ENCODE results near the gene MMP8.
A peak's percentile ranks its signal among the peaks of the same experiment; 100 is the strongest.

Gene MMP8

DNA sequence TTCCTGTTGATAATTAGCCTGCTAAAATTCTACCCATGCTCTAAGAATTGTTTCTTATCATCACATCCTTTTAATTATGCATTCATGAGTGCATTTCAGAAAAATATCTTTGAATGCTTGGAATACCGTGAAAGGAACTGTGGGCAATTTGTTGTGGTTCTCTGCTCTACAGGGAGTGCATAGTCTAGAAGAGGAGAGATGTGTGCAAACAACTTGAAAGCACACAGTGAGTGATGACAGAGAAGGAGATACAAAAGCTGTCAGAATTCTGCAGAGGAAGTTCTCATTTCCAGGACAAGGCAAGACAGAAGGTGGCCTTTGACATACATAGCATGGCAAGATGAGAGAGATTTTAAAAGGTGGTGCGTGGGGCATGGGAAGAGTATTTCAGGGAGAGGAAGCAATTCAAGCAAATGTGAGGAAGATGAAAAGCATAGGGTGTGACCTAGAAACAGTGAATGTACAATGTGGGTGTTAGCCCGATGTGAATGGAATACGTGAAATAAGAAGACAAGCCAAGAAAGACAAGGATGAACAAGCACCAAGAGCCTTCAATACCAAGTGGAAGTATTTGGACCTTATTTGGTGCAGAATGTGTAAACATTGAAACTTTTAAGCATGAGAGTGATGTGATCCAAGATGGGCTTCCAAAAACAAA lies 5.0 kb downstream of the MMP8 start:
- DNase-seq: no peak

DNA sequence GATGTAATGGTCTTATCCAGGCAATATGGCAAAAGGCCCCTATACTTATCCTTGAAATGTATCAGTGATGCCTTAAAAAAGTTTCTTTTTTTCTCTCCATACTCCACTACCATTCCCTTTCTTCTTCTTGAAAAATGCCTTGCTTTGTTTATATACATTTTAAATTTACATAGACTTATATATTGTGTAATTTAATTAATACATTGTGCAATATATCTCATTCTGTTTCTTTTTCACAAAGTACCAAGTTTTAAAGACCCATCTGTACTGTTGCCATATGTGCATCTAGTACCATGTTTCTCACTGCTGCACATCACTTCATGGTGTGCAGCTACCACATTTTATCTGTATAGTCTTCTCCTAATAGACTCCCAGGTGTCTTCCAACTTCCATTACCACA lies 7.5 kb downstream of the MMP8 start:
- DNase-seq: no peak

DNA sequence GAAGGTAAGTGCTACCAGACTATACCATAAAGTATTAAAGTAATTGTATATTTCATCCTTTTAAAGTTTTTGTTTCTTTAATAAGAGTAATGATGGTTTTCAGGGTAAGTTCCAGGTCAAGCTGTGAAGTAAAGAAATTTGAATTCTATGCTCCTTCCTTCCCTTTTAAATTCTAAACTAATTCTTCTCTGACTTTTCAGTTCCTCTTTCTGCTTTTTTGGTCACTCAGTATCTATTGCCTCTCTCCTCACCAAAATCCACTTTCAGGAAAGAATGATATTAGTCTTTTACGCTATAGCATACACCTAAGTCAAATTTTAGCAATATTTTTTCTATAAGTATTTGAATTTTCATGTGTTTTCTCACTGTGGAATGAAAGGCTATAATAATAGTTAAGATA lies 8.2 kb downstream of the MMP8 start:
- DNase-seq: no peak

DNA sequence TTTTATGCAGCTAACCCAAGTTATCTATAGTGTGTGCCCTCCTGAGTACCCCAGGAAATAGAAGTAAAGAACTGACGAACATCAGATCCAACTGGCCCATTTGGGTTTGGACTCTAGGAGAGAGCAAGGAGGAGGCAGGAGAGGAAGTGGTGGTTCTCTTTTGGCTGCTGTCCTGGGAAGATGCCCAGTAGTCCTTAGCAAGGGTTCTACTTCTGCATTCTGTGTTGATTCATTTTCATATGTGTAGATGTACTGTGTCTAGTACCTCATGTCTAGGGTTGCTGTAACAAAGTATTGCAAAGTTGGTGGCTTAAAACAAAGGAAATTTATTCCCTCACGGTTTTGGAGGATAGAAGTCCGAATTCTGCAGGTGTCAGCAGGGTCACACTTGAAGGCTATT lies 12.6 kb downstream of the MMP8 start:
- no peak for DNase-seq

DNA sequence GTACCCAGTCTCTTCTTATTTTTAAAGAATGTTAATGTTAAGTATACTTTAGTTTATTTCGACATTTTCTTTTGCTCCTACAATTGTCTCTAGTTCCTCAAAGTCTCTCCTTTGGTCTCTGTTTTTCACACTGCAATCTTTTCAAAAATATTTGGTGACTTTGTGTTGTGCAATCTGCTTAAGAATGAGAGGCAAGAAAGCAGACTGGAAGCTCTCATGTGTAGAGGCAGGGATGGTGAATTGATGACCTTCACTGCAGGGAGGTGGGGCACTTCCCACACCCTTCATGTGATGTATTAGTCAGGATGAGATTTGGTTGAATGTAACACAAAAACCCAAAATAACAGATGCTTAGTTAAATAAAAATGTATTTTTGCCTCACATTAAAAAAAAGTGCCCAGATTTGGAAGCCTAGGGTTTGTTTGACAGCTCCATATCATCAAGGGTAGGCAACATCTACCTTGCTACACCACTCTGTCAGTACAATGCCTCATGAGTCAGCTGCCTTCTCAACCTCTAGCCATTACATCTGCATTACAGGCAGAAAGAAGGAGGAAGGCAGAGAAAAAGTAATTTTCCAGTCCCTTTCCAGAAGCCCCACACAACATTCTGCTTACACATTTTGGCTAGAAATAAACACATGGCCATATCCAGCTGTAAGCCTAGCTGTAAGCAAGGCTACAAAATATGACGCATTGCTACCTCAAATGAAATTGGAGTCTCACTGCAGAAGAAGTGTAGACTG lies 15.4 kb downstream of the MMP8 start:
- DNase-seq: no peak

DNA sequence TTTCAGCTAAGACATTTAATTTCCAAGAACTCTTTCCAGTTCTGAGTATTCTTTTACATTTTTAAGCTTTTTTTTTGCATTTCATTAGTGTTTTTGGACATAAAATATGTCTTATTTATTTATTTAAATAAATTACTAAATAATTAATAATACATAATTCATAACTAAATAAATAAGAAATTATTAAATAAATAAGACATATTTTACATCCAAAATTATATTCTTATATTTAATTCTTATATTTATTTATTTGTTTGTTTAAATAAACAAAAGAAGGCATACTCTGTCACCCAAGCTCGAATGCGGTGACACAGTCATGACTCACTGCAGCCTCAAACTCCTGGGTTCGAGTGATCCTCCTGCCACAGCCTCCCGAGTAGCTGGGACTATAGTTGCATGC lies 16.1 kb downstream of the MMP8 start:
- DNase-seq: no peak

DNA sequence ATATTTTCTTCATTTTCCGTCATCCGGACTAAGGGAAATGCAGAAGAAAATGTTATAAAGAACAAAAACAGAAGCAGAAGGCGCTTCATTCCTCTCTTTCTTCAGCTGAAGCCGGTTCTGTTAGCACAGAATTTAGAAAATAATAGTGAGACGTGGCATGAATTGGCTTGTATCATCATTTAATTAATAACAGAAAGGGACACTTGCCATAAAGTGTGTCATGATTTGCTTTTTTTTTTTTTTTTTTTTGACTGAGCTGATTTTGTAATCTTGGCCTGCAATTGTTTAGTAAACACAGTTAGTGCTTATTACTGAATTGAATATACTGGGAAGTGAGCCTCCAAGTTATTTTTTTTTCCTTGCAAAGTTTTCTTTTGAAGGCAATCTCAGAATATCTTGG lies 19.1 kb downstream of the MMP8 start, which contains the start of gene MMP27:
MMP27 (minus strand) TSS at position 144 of the 400 bp plus-strand sequence; CDS start at position 89, 55 bp downstream.
- DNase-seq: no peak

DNA sequence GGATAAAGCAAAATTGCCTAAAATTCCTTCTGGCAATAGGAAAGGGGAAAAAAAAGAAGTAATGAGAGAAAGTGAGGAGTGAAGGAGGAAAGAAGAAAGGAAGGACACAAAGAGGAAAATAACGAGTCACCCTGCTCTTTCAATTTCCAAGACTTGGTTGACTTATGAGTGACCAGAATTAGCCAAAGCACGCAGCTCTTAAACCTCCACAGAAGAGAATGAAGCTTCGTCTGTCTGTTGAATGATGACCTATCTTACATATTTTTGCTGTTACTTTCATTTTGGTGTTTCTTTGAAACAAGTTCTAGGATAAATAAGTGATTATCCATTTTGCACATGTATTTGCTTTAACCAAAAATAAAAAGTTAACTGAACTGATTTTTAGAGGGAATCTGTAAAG lies 19.9 kb downstream of the MMP8 start:
- DNase-seq: no peak

DNA sequence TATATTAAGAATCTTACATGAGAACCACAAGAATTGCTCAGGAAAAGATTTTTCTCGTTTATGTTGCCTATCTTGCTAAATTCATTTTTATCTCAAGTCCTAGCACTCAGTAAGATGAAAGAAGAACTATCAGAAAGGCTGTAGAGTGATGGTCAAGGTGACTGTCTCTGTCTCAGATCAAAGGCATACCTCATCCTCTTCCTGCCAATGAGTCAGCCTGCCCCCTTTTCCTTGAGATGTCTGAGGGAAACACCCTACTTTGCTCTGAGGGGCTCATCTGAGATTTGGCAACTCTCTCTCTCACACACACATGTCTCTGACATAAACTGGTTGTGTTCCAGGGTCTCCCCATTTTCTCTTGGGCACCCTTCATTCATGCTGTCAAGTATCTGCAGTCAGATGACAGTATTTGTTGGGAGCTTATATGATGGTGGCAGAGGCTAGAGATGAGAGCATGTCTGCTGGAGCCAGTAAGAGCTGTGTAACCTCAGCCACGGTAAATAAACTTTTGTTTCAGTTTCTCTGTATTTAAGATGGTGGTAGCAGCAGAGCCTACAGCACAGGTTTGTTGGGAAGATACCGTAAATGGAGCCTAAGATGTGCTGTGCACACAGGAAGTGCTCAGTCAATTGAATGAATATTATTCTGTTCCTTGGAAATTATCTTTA lies 20.8 kb downstream of the MMP8 start:
- no peak for DNase-seq

DNA sequence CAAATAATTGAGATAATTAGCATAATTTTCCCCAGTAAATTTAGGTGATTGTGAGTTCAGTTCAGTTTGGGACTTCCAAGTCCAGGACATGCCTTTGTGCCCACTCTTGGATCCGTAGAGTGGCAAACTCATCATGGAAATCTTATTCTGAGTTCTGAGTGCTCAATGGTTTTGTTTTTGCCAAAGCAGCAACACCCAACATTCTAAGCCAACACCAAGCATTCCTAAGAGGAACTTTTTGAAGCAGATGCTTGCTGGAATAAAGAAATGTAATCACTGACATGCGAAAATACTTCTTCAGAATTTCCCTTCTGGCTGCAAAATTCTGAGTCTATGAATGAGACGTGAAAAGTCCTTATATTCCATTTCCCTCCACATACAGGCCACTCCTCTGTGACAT lies 29.6 kb downstream of the MMP8 start:
- DNase-seq: no peak

DNA sequence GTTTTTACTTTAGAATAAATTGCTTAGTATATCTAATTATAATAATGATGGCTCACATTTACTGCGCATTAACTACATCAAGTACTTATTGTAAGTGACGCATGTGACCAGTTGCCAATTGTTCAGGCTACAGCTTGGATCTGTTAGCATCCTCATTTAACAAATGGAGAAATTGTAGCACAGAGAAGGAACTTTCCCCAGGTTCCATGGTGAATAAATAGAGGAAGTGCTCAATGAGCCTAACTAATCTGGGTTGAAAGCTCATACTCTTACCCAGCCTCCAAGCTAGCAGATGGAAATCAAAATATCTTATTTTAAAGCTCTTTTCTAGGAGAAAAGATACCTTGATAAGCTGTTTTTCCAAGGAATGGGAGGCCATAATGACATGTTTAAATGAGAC lies 39.0 kb downstream of the MMP8 start:
- no peak for DNase-seq

DNA sequence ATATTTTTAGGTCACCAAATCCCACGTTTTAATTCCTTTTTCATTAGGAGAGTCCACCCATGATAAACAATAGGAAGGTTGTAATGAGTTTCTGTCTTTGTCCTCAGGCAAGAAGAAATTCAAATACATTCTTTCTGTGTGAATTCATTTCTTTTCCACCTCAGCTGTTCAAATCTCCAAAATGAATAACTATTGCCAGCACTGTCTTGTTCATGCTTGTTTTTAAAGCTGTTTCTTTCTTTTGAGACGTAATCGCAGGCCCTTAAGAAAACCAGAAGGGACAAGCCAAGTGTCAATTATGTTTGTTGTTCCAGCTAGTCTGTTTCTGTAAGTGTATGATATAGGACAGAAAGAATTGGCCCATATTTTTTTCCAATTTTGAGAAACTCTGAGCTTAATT lies 39.4 kb downstream of the MMP8 start:
- no peak for DNase-seq

DNA sequence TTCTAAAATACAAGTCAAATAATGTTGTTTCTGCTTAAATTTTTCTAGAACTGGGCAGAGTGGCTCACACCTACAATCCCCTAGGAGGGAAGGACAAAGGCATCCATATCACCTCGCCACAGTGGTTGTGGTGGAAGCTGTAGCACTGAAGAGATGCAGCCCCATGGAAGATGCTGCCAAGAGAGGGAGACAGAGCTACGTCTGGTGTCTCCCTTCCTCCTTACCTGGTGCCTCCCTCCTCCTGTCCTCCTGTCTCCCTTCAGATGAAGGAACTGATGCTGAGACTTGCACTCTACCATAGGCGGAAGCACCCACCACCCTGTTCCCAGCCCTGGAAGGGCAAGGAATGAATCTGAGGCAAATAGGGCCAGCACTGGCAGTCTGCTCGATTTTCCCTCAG lies 41.5 kb downstream of the MMP8 start:
- no peak for DNase-seq

DNA sequence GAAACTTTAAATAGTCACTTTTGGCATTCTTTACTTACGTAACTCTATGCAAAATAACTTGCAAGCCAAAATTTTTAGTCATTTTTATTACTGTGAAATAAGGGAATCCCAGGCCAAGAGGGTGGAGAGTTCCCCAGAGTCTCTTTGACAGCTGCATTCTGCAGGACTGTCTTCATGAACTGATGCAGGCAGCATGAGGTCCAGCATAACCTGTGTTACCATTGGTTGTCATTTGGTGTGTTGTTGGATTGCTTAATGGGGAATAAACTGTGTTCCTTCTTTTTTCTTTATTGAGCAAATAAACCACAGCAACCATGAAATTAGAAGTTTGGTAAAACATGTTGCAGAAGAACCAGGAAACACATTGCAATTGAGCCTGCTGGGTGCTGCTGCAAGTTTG lies 43.8 kb downstream of the MMP8 start:
- no peak for DNase-seq

DNA sequence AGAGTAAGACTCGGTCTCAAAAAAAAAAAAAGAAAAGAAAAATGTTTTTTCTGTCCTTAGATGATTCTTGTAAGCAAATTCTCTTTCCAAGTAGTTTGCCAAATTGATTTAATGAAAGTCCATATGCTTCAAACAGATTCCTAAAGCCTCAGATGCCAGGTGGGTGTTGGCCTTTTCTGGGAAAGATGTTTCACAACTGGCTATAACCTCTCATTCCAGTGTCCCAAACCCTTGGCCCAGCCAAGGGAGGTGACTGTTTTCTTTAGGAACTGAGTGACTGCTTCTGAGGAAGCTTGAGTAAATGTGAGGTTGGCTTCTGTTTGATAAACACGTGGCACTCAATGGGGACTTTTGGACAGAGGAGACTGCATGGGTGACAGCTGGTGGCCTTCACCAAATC lies 46.7 kb downstream of the MMP8 start:
- no peak for DNase-seq

DNA sequence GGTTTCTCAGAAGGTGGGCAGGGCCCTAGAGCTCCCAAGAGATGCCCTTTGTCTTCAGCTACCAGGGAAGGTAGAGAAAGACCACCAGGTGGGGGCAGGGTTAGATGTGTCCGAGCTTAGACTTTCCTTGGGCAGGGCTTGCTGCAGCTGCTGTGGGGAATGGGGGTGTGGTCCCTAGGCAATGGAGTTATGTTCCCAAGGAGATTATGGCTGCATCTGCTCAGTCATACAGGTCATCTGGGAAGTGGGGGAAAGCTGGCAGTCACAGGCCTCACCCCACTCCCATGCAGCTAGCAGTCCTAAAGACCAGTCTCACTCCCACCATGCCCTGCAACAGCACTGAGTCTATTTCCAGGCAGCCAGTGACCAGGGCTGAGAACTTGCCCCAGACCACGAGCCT lies 48.7 kb downstream of the MMP8 start:
- no peak for DNase-seq

DNA sequence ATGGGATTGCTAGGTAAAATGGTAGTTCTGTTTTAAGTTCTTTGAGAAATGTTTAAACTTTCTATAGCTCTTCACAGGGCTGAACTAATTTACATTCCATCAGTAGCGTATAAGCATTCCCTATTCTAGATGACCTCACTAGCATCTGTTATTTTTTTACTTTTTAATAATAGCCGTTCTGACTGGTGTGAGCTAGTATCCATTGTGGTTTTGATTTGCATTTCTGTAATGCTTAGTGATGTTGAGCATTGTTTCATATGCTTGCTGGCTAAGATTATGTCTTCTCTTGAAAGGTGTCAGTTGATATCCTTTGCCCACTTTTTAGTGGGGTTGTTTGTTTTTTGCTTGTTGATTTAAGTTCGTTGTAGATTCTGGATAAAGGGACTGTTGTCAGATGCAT lies 55.1 kb downstream of the MMP8 start:
- DNase-seq: no peak

DNA sequence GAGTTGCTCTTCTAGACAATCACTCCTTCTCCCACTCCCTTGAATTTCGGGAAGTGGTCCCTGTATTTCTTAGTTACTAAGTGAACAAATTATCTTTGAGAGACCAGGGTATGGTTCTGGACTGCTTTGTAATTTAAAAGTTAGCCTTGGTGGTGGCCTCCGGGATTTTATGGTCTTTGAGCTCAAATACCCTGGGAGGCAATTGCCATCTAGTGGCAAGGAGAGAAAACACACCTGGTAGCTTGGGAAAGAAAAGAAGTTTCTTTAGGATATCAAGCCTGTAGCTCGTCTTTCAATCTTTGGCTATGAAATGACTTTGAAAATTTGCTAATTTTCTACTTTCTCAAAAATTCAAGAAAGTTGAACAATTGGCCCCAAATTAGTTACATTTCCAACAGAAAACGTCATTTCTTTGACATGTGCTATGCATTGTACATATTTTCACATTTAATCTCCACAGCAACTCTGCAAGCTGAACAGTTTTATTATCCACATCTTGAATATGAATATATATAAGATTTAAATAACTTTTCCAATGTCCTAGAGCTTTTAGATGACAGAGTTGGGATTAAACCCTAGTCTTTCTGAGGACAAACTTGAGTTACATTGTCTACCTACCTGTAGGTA lies 58.3 kb downstream of the MMP8 start:
- DNase-seq: peak; percentile 4

DNA sequence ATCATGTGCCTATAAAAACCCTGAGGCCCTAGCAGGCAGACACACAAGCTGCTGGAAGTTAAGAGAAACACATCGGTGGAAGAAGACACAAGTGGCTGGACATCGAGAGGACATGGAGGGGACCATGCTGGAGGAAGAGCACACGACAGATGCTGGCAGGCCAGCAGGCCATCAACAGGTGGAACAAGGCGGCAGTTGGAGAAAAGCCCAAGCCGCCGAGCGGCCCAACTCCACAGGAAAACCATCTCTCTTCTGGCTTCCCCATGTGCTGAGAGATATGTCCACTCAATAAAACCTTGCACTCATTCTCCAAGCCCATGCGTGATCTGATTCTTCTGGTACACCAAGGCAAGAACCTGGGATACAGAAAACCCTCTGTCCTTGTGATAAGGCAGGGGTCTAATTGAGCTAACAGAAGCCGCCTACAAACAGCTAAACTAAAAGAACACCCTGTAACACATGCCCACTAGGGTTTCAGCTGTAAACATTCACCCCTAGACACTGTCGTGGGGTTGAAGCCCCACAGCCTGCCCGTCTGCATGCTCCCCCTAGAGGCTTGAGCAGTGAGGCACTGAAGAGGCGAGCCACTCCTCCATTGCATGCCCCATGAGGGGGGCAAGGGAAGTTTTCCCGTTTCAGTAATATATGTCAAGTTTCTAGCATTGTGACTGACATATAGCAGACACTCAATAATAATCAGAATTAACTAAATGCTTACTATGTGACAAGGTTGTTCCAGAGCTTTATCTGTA lies 60.6 kb downstream of the MMP8 start:
- no peak for DNase-seq

DNA sequence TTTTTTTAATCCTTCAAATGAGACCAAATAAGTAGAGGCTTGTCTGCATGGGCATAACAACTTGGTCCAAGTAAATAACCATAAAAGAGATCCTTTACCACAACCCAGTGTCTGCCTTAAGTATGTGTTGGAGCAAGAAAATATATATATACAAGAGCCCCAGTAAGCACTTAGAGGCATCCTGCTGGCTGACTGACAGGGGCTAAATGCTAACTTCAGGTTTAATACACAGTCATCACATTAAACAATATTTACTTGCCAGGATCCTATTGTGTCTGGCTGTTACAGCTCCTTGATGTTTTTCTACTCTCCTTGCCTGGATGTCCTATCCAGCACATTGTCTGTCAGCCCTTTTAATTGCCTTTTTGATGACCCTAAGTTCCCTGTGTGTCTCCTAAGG lies 62.1 kb downstream of the MMP8 start:
- DNase-seq: no peak

All from GDM1 (cell line).